COR-L47 (cell line): ENCODE data around the gene TLL2.
"Not testable (repeated sequence)": the region's sequence is repeated elsewhere in the genome, so short reads cannot be mapped to it uniquely, and the experiment has no call there.

Source experiments
- DNase-seq: peaks from one replicate; lab custom pipeline; 2025; lab: John Stamatoyannopoulos, UW

Gene TLL2

DNA sequence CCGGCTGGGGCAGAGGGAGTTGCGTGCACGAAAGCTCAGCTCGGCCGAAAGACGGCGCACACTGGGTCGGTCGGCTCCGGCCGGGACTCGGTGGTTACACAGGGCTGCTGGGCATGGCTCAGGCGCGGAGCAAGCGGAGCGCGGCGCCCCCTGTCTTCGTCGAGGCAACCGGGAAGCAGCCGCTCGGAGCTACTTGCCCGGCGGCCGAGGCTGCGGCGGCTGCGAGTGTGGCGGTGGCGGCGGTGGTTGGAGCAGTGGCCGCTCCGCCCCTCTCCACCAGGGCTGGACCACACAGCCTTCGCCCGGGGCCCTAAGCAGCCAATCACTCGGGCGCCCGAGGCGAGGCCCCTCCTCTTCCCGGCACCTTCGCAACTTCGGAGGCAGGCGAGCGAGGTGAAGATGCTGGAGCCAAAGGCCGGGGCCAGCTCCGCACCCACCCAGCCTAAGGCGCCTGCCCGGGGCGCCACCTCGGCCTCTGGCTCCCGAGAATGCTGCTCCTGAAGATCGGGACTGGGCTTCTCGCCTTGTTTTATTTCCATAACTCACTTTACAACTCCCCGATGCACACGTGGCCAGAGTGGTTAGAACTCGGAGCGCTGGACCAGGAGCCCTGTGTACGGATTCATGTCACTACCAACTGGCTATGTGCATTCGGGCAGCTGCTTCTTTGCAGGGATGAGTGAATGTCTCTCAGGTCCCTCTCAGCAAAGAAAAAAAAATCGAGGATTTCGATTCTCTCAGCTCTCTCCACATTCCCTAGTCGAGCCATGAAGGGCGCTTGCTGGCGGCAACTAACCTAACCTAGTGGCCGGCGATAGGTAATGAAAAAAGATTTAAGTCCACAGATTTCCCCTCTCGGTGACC is at the start of gene TLL2:
Gene TLL2, minus strand, starts transcription at position 229 of the 864 bp plus-strand sequence. CDS start 241 bp downstream, outside the sequence.
- DNase-seq = peak; percentile 64

DNA sequence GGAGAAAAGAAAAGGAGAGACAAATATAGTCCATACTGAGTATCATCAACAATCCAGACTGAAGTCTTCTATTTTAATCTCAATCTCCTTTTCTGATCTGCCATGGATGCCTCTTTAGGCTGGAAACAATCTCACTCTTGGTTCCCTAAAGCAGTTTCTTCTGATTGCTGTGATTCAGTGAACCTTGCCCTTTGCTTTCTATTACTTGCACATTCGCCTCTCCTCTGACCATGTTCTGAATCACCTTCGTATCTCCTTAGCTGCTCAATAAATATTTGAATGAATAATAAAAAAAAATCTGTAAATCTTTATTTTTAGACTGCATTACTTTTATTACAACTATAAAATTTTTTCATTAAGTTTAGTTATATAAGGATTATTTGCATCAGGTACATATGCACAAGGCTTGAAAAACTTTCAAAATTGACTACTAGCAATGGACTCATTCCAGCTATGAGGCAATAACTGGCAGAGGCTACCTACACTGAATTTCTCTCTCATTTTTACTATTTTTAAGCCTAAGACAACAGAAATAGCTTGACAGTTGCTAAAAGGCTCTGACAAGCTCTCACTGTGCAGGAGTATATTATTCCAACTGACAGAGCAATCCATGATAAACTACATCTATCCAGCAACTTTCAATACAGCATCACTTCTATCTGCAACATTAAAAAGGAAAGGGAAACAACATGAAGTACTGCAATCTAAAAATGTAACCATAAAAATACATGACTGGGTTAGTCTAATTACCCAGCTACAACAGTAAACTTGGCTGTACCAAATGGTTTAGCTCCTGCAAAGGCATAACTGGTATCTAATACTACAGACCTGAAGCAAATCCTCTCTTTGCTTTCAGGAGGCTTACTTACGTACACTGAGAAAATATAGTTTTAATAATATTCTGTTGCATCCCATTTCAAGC is 47.5 kb upstream of the TLL2 start:
- no peak for DNase-seq

- no peak for DNase-seq
These were observed 46.8 kb upstream of the TLL2 start for GRCh38 chr10:96560489-96560888.

- DNase-seq = no peak
These were observed 42.3 kb upstream of the TLL2 start for GRCh38 chr10:96556003-96556402.

GRCh38 chr10:96555330-96555729 is 41.6 kb upstream of the TLL2 start:
- no peak for DNase-seq

DNA sequence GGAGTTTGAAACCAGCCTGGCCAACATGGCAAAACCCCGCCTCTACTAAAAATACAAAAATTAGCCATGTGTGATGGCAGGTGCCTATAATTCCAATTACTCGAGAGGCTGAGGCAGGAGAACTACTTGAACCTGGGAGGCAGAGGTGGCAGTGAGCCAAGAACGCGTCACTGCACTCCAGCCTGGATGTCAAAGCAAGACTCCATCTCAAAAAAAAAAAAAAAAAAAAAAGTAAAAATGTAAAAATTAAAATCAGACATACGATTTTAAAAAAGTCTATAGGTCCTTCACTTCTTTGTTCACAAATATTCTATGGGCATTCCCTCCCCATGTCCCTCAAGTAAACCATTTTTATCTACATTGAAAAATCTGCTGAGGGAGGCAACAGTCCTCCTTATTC is 34.9 kb upstream of the TLL2 start:
- DNase-seq = no peak

- not testable (repeated sequence) for DNase-seq
These were observed 31.8 kb upstream of the TLL2 start for GRCh38 chr10:96545558-96545957.

GRCh38 chr10:96541921-96542320 is 28.2 kb upstream of the TLL2 start:
- no peak for DNase-seq

DNA sequence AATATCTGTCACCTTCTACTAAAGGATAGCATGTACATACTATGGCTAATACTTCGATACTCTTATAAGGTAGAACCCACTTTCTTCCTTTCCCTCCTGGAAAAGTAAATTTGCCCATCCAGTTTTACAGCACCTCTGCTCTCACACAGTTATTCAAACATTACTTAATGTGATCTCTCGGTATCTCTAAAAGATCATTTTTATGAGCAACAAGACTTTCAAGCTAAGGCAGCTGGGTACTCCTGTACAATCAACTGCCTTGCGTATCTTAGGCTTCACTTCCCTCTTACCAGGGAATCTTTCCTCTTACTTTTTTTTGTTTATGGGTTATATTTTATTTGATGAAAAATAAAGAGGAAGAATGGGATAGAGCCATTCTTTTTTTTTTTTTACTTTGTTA is 26.5 kb upstream of the TLL2 start:
- DNase-seq = no peak

DNA sequence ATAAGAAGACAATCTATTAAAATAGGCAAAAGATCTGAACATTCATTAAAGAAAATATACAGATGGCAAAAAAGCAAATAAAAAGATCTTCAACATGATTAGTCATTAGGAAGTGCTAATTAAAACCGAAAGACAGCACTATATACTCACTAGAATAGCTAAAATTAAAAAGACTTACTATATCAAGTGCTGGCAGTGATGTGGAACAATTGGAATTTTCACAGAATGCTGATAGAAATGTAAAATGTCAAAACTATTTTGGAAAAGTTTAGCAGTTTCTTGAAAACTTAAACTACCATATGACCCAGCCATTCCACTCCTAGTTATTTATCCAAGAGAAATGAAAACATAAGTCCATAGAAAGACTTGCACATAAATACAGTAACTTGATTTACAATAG is 25.0 kb upstream of the TLL2 start:
- DNase-seq = no peak

DNA sequence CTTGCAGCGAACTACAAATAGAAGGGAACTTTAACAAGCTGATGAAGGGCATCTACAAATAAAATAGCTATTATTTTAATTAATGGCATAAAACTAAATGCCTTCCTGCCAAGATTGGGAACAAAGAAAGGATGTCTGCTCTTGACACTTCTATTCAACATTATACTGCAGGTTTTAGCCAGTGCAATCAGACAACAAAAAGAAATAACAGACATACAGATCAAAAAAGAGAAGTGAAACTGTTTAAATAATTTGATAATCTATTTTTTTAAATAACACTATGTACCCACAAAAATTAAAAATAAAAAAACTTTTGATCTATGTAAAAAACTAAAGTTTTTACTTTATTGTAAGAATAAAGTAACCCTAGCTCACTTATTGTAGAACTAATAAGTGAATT is 22.4 kb upstream of the TLL2 start:
- DNase-seq = no peak

- DNase-seq = no peak
These were observed 18.8 kb upstream of the TLL2 start for GRCh38 chr10:96532523-96532922.

DNA sequence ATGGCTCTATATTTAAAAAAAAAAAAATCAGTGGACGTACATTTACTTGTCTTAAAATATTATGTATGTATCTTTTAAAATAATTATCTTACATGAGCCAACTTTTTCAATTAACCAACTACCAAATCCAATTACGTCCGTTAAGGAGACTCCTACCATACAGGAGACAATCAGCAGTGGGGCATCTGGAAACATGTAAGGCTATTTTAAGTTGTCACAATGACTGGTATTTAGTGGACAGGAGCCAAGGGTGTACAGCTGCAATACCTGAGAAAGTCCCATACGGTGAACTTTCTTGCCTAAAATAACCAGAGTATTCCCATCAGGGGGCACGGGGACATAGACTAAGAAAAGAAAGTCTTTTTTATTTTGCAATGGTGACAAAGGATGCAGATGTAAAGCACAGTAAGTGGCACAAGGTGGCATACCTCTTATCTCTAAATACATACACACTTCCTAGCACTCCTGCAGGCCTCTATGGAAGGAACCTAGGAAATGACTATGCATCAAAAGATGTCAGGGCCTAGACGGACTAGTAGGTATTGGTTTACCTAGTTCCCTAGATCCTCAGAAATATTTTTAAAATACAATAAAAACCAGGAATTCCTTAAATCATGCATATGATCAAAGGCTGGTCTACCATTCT is 16.0 kb upstream of the TLL2 start:
- DNase-seq = no peak

DNA sequence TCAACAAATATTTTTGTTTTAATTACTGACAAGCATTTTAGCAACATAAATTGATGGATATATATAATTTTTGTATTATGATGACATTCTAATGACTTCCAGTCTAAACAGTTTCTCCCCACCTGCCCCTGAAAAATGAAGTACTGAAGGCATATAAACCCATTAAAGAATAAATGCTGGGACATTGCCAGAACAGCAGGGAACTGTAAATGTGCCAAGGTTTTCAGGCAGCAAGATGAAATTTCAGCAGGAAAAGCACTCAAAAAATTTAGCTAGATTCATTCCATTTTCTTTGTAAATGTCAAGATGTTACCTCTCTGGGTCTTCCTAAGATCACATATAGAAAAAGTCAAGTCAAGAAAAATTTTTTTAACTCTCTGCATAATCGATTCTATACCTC is 11.0 kb upstream of the TLL2 start:
- DNase-seq = no peak

DNA sequence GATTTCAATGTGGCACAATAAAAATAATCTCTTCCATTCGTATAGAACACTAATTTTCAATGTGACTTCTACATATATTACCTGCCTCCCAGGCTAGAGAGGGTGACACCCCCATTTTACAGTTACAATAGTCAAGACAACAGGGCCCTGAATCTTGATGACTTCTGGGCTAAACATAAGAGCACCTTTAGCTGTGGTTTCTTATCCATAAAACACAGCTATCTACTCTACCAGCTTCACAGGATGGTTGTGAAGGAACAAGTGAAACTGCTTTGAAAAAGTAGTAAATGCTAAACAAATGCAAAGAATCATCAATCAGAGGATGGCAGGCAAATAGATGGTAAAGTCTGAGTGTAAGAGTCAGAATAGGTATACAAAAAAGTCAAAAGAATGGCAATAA is 3.6 kb upstream of the TLL2 start:
- no peak for DNase-seq

DNA sequence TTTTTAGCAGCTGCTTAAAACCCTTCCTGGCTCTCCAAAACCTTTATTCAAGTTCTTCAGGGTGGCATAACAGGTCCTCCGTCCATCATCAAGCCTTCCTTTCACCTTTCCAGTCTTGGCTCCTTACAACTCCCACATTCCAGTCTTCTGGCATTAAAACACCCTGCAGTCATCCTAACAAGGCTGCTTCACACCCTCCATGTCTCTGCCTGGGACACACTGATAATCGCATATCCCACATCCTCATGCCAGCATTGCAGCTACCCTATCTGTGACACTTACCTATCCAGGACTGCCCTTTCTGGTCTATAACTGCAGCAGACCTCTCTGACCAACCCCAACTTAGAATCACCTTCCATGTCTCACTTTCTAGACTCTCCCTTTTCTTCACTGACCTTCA is 2.6 kb upstream of the TLL2 start:
- no peak for DNase-seq

- DNase-seq = no peak
These were observed 425 bp downstream of the TLL2 start for GRCh38 chr10:96513305-96513697.

GRCh38 chr10:96512524-96513304 is 1.0 kb downstream of the TLL2 start:
- no peak for DNase-seq

DNA sequence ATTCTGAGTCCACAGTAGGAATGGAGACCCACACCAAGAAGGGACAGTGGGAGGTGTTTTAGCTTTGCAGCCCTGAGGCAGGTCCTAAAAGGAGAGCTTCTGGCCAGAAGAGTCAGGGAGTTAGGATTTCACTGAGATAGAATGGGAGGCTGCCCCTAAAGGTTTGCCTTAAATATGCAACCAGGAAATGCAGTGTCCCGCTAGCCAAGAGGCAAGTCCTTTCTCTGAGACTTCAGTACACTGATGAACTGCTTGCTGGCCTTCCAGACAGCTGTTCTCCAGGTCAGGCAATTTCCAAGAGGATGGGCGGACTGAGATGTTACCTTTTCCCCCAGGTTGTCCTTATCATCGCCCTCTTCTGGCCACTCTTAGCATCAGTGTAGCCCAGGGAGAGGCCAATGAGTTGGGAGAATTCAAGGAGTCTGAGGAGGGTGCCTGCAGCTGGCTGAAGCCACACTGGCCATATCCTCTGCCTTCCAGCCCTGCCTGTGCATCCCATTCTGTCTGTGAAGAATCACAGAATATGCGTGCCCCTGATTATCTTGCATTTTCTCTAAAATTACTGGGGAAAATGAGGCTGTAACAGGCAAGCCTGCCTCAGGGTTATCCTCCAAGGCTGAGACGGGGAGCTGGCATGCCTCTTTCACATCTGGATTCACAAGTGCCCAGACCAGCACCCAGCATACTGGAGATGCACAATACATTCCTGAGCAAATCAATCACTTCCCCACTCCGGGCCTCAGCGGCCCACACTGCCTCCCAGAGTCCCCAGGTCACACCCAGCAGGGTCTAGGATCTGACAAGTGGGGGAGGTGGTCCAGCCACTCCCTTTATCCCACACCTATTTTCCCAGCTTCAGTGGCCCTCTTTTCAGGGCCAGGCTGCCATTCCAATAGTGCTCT is 2.4 kb downstream of the TLL2 start:
- DNase-seq = no peak

DNA sequence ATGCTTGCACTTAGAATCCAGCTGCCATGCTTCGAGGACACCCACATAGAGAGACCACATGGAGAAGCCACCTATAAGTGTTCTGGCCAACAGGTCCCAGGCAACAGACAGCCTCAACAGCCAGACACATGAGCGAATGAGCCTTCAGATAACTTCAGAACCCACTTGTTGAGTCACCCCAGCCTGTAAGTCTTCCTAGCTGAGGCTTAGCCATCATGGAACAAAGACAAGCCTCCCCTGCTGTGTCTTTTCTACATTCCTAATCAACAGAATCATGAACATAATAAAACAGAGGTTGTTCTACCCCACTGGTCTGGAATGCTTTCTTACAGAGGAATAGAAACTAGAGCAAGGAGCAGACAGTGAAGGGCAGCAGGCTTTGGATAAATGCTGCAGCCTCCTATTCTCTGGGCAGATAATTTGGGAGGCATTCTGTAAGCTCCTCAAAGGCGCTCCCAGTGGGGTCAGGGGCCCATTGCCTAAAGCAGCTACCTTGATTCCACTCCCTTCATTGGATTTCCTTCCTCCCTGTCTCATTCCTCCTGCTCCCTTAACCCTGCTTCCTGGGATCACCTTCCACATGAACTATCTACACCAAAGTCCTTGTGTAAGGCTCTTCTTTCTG is 4.6 kb downstream of the TLL2 start:
- DNase-seq = no peak
